ENCODE data around the gene SLC37A1.

Gene SLC37A1

GRCh38 chr21:42546433-42546832 lies 32.8 kb downstream of the SLC37A1 start:
- DNase-seq, result no peak

- DNase-seq, result no peak
Measured at GRCh38 chr21:42547001-42547905, 33.6 kb downstream of the SLC37A1 start.

GRCh38 chr21:42547906-42548365 lies 34.3 kb downstream of the SLC37A1 start:
- DNase-seq, result no peak

GRCh38 chr21:42548687-42549406 lies 35.2 kb downstream of the SLC37A1 start:
- DNase-seq, result no peak

- DNase-seq, result peak; percentile 67
Measured at GRCh38 chr21:42550817-42551216, 37.2 kb downstream of the SLC37A1 start.

- no peak for DNase-seq
Measured at GRCh38 chr21:42552407-42553336, 39.0 kb downstream of the SLC37A1 start.

GRCh38 chr21:42553435-42553834 lies 39.8 kb downstream of the SLC37A1 start:
- peak; percentile 12 for DNase-seq

- DNase-seq, result no peak
Measured at GRCh38 chr21:42554251-42554961, 40.8 kb downstream of the SLC37A1 start.

GRCh38 chr21:42555756-42556438 lies 42.2 kb downstream of the SLC37A1 start:
- no peak for DNase-seq

GRCh38 chr21:42556476-42556875 lies 42.8 kb downstream of the SLC37A1 start:
- no peak for DNase-seq

- no peak for DNase-seq
Measured at GRCh38 chr21:42556960-42557359, 43.3 kb downstream of the SLC37A1 start.

- DNase-seq, result no peak
Measured at GRCh38 chr21:42557420-42557819, 43.8 kb downstream of the SLC37A1 start.

GRCh38 chr21:42558368-42558767 lies 44.7 kb downstream of the SLC37A1 start:
- DNase-seq, result no peak

GRCh38 chr21:42558846-42559245 lies 45.2 kb downstream of the SLC37A1 start:
- DNase-seq, result no peak

- no peak for DNase-seq
Measured at GRCh38 chr21:42559326-42559725, 45.7 kb downstream of the SLC37A1 start.

- no peak for DNase-seq
Measured at GRCh38 chr21:42560517-42561179, 47.0 kb downstream of the SLC37A1 start.

GRCh38 chr21:42561762-42562650 lies 48.4 kb downstream of the SLC37A1 start:
- DNase-seq, result peak; percentile 50

GRCh38 chr21:42562816-42563215 lies 49.2 kb downstream of the SLC37A1 start:
- DNase-seq, result no peak

GRCh38 chr21:42563261-42563660 lies 49.6 kb downstream of the SLC37A1 start:
- DNase-seq, result no peak

- DNase-seq, result no peak
Measured at GRCh38 chr21:42563686-42564085, 50.0 kb downstream of the SLC37A1 start.

Measured in DMS79 treated with DMSO at 0.1 percent for 48 hours (cell line).